Pancreas (tissue), 10 donors: ENCODE measurements around the gene ICE2. TPM values are rescaled to one million over a fixed set of nuclear protein-coding genes. Genes with fewer than 3 reads are reported as not detected.

Source experiments
- ATAC-seq, 4 donors: fragments of 200-7000 bp; cut with Tn5 transposase; one replicate each; pipeline versions ENCODE4 v1.8.0 to v1.9.1; 2020; ENCODE audit warnings: mild to moderate bottlenecking in 4 of 4, moderate library complexity in 4 of 4
- DNase-seq, 6 donors: peaks; one replicate each; pipeline ENCODE4 v3.0.0-alpha.2; 2020
- FAIRE-seq: peaks from 2 replicates; lab custom pipeline; 2012; peaks lifted over from hg19 to GRCh38; lab: Jason Lieb, UNC
- H3K27ac ChIP-seq, 4 donors: fragments of 200-600 bp; sonication (generic); 1 replicate in 3 of 4; 2 replicates in 1 of 4; pipeline versions ENCODE4 v1.5.0 to v1.8.0; 2020
- H3K27me3 ChIP-seq, 4 donors: fragments of 200-600 bp; one replicate each; pipeline ENCODE4 v1.8.0; 2021
- H3K36me3 ChIP-seq, 3 donors: fragments of 200-600 bp; sonication (generic) in 1 of 3; one replicate each; pipeline versions ENCODE4 v1.5.0 to v1.8.0; 2020 to 2021
- H3K4me1 ChIP-seq, 3 donors: fragments of 200-600 bp; one replicate each; pipeline ENCODE4 v1.8.0; 2021
- H3K4me3 ChIP-seq, 4 donors: fragments of 200-600 bp; sonication (generic) in 2 of 4; one replicate each; pipeline versions ENCODE4 v1.5.0 to v1.8.0; 2020 to 2021
- H3K9me3 ChIP-seq, 4 donors: fragments of 200-600 bp; one replicate each; pipeline ENCODE4 v1.8.0; 2021
- CTCF ChIP-seq, 4 donors: fragments of 200-600 bp; sonication (generic) in 3 of 4; IDR thresholded peaks; one replicate each; pipeline versions ENCODE4 v1.5.0 to v1.8.0; 2021; ENCODE audit warnings: antibody characterized with exemption in 4 of 4
- whole genome bisulfite sequencing, 2 donors: extraction: QIAGEN DNeasy Blood & Tissue Kit; methylation state at CpG; one replicate each; pipeline ENCODE4 v1.1.7; 2013; 5-methylcytosine and 5-hydroxymethylcytosine counted together
- intact Hi-C, 3 donors: fragments of 100-400 bp; cut with DNase I; formaldehyde crosslinking; loops; one replicate each; pipeline versions ENCODE4 v1.11.1 to v1.14.2; 2022
- polyA plus RNA-seq, 2 donors: library from polyadenylated mRNA; stranded (reverse); fragments of 200-250 nt; gene quantifications; one replicate each; pipeline ENCODE4 v1.2.3, GENCODE V29; 2013
- total RNA-seq, 6 donors: library from RNA; stranded (reverse); fragmentation: NEBNext Ultra II Directional in 4 of 6; extraction: Animal tissue kit (Norgen Biotek cat#: 25700) in 4 of 6; gene quantifications; one replicate each; pipeline versions ENCODE4 v1.2.1 to v1.2.4, GENCODE V29; 2021 to 2023
- donor health status: healthy with polysubstance abuse.
- donor health status: DM: no; HTN: no; CAD: no; lungs with moderate emphysema.
- donor health status: DM: no; HTN: no; CAD: no.
- donor health status: control.
- donor health status: control.
- donor health status: Bipolar disorder and iron deficiency.
- donor health status: DM: yes; HTN: yes; CAD: no.
- donor health status: DM: no; HTN: no; CAD: no.
- donor health status: DM: no; HTN: no; CAD: no.
- donor health status: DM: yes; HTN: yes; CAD: no.

ICE2 gene
- total and polyA plus RNA-seq, 8 donors = 6.7 to 28.9 (median 19.0) TPM

GRCh38 chr15:60379525-60380274 is 99.2 kb downstream of the ICE2 start:
- Histone ChIP-seq H3K4me1 (peaks cover 0 to 8% (median 4%) of the 10 kb centered on the region in 3 donors), H3K27me3 (no peaks in the 10 kb centered on the region), H3K9me3 (no peaks in the 10 kb centered on the region), H3K36me3 (peaks cover 0 to 32% (median 0%) of the 10 kb centered on the region in 3 donors), H3K27ac (peak overlapping the region; percentile 28 to 68 (median 51)), H3K4me3 (no peak overlapping the region)
- TF ChIP-seq CTCF (IDR thresholded peaks at IDR 0.05) = no peak
- FAIRE-seq = no peak
- 60 to 64% methylated on average over 8 of the region's 8 CpGs for WGBS, 2 donors
- intact Hi-C loops = no loop called here
- no peak for DNase-seq
- peak; percentile 53 to 87 (median 80) for ATAC-seq

GRCh38 chr15:60379185-60379524 is 99.8 kb downstream of the ICE2 start:
- H3K9me3 ChIP-seq = no peaks in the 10 kb centered on the region
- 95 to 96% methylated on average over 1 of the region's 1 CpG for WGBS, 2 donors
- H3K27me3 ChIP-seq = no peaks in the 10 kb centered on the region
- ATAC-seq (no peak), DNase-seq (no peak), FAIRE-seq (no peak)
- intact Hi-C loops = no loop called here
- no peak overlapping the region for H3K4me3 ChIP-seq
- H3K27ac ChIP-seq = peak overlapping the region; percentile 28 to 68 (median 51)
- H3K4me1 ChIP-seq = peaks cover 0 to 14% (median 8%) of the 10 kb centered on the region in 3 donors
- H3K36me3 ChIP-seq = peaks cover 0 to 30% (median 0%) of the 10 kb centered on the region in 3 donors
- no peak for TF ChIP-seq CTCF (IDR thresholded peaks at IDR 0.05)

GRCh38 chr15:60376677-60377095 is 102.3 kb downstream of the ICE2 start:
- Histone ChIP-seq H3K27ac (peak overlapping the region in 2 of 4 donors; percentile 15 to 42), H3K27me3 (no peaks in the 10 kb centered on the region), H3K9me3 (no peaks in the 10 kb centered on the region), H3K4me3 (no peak overlapping the region), H3K4me1 (peaks cover 2 to 21% (median 13%) of the 10 kb centered on the region in 3 donors), H3K36me3 (peaks cover 0 to 23% (median 0%) of the 10 kb centered on the region in 3 donors)
- no peak for TF ChIP-seq CTCF (IDR thresholded peaks at IDR 0.05)
- FAIRE-seq = no peak
- WGBS, 2 donors = 77 to 80% methylated on average over 12 of the region's 12 CpGs
- DNase-seq = no peak
- intact Hi-C loops = no loop called here
- no peak for ATAC-seq

GRCh38 chr15:60375306-60375705 is 103.6 kb downstream of the ICE2 start:
- H3K4me3 ChIP-seq = no peak overlapping the region
- H3K36me3 ChIP-seq = peaks cover 0 to 16% (median 0%) of the 10 kb centered on the region in 3 donors
- DNase-seq (no peak), ATAC-seq (no peak), FAIRE-seq (no peak)
- 76 to 84% methylated on average over 5 of the region's 5 CpGs for WGBS, 2 donors
- H3K9me3 ChIP-seq = no peaks in the 10 kb centered on the region
- TF ChIP-seq CTCF (IDR thresholded peaks at IDR 0.05) = no peak
- no peaks in the 10 kb centered on the region for H3K27me3 ChIP-seq
- peaks cover 5 to 23% (median 13%) of the 10 kb centered on the region in 3 donors for H3K4me1 ChIP-seq
- intact Hi-C loops = no loop called here
- peak overlapping the region in 2 of 4 donors; percentile 67 to 81 for H3K27ac ChIP-seq

GRCh38 chr15:60374628-60375081 is 104.3 kb downstream of the ICE2 start:
- H3K9me3 ChIP-seq = no peaks in the 10 kb centered on the region
- WGBS, 2 donors = 42 to 61% methylated on average over 7 of the region's 7 CpGs
- FAIRE-seq = no peak
- TF ChIP-seq CTCF (IDR thresholded peaks at IDR 0.05) = no peak
- peak overlapping the region in 3 of 4 donors; percentile 13 to 81 (median 67) for H3K27ac ChIP-seq
- intact Hi-C loops = no loop called here
- peak; percentile 57 to 81 (median 72) for ATAC-seq
- no peak overlapping the region for H3K4me3 ChIP-seq
- peak in 1 of 6 donors; percentile 57 for DNase-seq
- peaks cover 0 to 16% (median 0%) of the 10 kb centered on the region in 3 donors for H3K36me3 ChIP-seq
- H3K4me1 ChIP-seq = peaks cover 5 to 23% (median 13%) of the 10 kb centered on the region in 3 donors
- H3K27me3 ChIP-seq = no peaks in the 10 kb centered on the region
